Neural crest cell (in vitro differentiated cells): ENCODE measurements around the gene KAT6B. TPM values are rescaled to one million over a fixed set of nuclear protein-coding genes. Genes with fewer than 3 reads are reported as not detected.
"Not testable (repeated sequence)": the region's sequence is repeated elsewhere in the genome, so short reads cannot be mapped to it uniquely, and the experiment has no call there.

Experiments
- DNase-seq: peaks from one replicate; pipeline ENCODE4 v3.0.0; 2021; ENCODE audit warnings: low read depth, mixed read lengths, low spot score
- H3K27ac Mint-ChIP-seq: one replicate; pipeline ENCODE4 v1.8.0; 2021; ENCODE audit warnings: mild to moderate bottlenecking, mixed read lengths; ENCODE audit not compliant: unreplicated experiment
- H3K27me3 Mint-ChIP-seq: 2 replicates; pipeline ENCODE4 v1.8.0; 2021; ENCODE audit warnings: low read depth, mild to moderate bottlenecking, mixed read lengths
- H3K36me3 Mint-ChIP-seq: 2 replicates; pipeline ENCODE4 v1.8.0; 2021; ENCODE audit warnings: low read depth, mild to moderate bottlenecking, mixed read lengths
- H3K4me1 Mint-ChIP-seq: 2 replicates; pipeline ENCODE4 v1.8.0; 2021; ENCODE audit warnings: mixed read lengths
- H3K4me3 Mint-ChIP-seq: one replicate; pipeline ENCODE4 v1.8.0; 2021; ENCODE audit warnings: mild to moderate bottlenecking, mixed read lengths
- H3K9me3 Mint-ChIP-seq: 2 replicates; pipeline ENCODE4 v1.8.0; 2021; ENCODE audit warnings: mixed read lengths
- long read RNA-seq: library from polyadenylated mRNA; unstranded; transcript quantifications from one replicate; pipeline ENCODE4 v2.0.0, GENCODE V29; 2020
- total RNA-seq: library from RNA; stranded (reverse); gene quantifications from 2 replicates; pipeline ENCODE4 v1.2.1, GENCODE V29; 2021
- TF ChIP-seq, protein P1 (sequence below): fragments of 200-600 bp; sonication (generic); conservative IDR thresholded peaks from 2 replicates; pipeline ENCODE4 v1.5.0; 2021; ENCODE audit warnings: antibody characterized with exemption, mild to moderate bottlenecking

KAT6B gene
- 34.2 and 35.0 TPM in 2 replicates for total RNA-seq
- long read RNA-seq, partial matches to known transcripts, result 25 of 43 reads
- long read RNA-seq, other reads (novel, unspliced or antisense), result 14 of 43 reads

DNA sequence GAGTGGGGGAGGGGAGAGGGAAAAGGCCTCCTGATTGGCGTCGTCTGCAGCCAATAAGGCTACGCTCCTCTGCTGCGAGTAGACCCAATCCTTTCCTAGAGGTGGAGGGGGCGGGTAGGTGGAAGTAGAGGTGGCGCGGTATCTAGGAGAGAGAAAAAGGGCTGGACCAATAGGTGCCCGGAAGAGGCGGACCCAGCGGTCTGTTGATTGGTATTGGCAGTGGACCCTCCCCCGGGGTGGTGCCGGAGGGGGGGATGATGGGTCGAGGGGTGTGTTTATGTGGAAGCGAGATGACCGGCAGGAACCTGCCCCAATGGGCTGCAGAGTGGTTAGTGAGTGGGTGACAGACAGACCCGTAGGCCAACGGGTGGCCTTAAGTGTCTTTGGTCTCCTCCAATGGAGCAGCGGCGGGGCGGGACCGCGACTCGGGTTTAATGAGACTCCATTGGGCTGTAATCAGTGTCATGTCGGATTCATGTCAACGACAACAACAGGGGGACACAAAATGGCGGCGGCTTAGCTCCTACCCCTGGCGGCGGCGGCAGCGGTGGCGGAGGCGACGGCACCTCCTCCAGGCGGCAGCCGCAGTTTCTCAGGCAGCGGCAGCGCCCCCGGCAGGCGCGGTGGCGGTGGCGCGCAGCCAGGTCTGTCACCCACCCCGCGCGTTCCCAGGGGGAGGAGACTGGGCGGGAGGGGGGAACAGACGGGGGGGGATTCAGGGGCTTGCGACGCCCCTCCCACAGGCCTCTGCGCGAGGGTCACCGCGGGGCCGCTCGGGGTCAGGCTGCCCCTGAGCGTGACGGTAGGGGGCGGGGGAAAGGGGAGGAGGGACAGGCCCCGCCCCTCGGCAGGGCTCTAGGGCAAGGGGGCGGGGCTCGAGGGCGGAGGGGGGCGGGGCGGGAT lies at the start of gene KAT6B:
KAT6B (plus strand) TSS at position 459 of the 903 bp plus-strand sequence. CDS start 16,258 bp downstream, outside the sequence.
- TF ChIP-seq, protein P1, sequence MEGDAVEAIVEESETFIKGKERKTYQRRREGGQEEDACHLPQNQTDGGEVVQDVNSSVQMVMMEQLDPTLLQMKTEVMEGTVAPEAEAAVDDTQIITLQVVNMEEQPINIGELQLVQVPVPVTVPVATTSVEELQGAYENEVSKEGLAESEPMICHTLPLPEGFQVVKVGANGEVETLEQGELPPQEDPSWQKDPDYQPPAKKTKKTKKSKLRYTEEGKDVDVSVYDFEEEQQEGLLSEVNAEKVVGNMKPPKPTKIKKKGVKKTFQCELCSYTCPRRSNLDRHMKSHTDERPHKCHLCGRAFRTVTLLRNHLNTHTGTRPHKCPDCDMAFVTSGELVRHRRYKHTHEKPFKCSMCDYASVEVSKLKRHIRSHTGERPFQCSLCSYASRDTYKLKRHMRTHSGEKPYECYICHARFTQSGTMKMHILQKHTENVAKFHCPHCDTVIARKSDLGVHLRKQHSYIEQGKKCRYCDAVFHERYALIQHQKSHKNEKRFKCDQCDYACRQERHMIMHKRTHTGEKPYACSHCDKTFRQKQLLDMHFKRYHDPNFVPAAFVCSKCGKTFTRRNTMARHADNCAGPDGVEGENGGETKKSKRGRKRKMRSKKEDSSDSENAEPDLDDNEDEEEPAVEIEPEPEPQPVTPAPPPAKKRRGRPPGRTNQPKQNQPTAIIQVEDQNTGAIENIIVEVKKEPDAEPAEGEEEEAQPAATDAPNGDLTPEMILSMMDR, result peak; percentile 63
- Mint-ChIP-seq H3K4me3 (peak within 1 kb of the TSS; percentile 100), H3K4me1 (peaks cover 50% of the 10 kb centered on the region), H3K27ac (peak within 1 kb of the TSS; percentile 97), H3K9me3 (peaks cover 8% of the 10 kb centered on the region), H3K27me3 (peaks cover 5% of the 10 kb centered on the region), H3K36me3 (peaks cover 12% of the 10 kb centered on the region)
- DNase-seq, result peak; percentile 100

DNA sequence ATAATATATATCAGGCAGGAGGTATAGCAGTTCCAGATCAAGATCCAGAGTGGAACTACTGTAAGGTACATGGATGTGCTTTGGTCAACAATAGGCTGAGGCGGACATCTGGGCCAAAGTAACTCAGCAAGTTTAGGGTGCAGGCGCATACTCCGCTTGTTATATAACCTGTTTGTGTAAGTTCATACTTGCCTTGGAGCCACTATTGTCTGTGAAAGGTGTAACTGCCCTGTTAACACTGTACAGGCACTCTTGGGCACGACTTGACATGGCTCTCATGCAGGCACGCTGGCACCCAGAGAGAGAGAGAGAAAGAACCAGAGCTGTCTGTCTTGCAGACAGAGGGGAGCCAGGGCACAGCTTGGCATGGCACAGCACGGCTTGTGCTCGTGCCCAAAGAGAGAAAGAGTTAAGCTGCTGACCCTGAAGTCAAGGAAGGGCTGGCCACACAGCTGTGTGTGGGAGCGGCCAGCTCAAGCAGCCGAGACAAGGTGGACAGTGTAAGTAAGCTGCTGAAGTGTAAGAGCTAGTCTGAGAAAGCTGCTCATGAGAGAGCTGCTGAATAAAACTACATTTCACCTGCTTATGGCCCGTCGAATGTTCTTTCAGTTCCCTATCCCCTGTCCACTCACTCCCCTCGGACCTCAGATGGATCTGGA lies 47.8 kb upstream of the KAT6B start:
- H3K36me3 Mint-ChIP-seq, result peaks cover 13% of the 10 kb centered on the region
- no peak for DNase-seq
- TF ChIP-seq, protein P1, result no peak
- H3K27me3 Mint-ChIP-seq, result no peaks in the 10 kb centered on the region
- H3K4me1 Mint-ChIP-seq, result no peaks in the 10 kb centered on the region
- peaks cover 20% of the 10 kb centered on the region for H3K9me3 Mint-ChIP-seq
- no peak overlapping the region for H3K4me3 Mint-ChIP-seq
- no peak overlapping the region for H3K27ac Mint-ChIP-seq

DNA sequence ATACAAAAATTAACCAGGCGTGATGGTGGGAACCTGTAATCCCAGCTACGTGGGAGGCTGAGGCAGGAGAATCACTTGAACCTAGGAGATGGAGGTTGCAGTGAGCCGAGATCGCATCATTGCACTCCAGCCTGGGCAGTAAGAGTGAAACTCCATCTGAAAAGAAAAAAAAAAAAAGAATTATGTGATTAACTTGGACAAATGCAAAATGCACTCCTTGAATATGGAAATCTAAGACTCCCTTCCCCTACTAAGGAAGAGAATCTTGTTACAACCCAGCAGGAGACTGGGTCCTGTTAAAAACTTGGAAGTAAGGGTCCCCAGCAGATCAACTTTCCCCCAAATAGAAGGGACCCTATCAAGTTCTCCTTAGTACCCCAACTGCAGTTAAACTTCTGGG lies 44.5 kb upstream of the KAT6B start:
- not testable (repeated sequence) for DNase-seq, H3K4me1 Mint-ChIP-seq, H3K4me3 Mint-ChIP-seq, H3K27me3 Mint-ChIP-seq
- Mint-ChIP-seq H3K27ac (peak overlapping the region; percentile 6), H3K9me3 (peaks cover 12% of the 10 kb centered on the region), H3K36me3 (peaks cover 11% of the 10 kb centered on the region)

DNA sequence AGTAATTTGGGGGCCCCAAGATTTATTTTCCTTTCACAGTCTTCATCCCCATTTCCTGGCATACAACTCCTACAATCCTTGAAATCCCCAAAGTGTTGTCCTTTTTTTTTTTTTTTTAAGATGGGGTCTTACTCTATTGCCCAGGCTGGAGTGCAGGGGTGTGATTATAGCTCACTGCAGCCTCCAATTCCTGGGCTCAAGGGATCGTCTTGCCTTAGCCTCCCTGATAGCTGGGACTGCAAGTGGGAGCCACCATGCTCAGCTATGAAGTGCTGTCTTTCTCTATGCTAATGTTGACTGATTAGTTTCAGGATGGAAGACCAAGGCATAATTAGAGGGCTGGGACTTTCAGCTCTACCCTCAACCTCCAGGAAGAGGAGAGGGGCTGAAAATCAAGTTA lies 41.9 kb upstream of the KAT6B start:
- Mint-ChIP-seq H3K36me3 (no peaks in the 10 kb centered on the region), H3K4me1 (no peaks in the 10 kb centered on the region), H3K27me3 (no peaks in the 10 kb centered on the region), H3K4me3 (no peak overlapping the region), H3K9me3 (no peaks in the 10 kb centered on the region), H3K27ac (no peak overlapping the region)
- DNase-seq, result no peak
- TF ChIP-seq, protein P1, result no peak

DNA sequence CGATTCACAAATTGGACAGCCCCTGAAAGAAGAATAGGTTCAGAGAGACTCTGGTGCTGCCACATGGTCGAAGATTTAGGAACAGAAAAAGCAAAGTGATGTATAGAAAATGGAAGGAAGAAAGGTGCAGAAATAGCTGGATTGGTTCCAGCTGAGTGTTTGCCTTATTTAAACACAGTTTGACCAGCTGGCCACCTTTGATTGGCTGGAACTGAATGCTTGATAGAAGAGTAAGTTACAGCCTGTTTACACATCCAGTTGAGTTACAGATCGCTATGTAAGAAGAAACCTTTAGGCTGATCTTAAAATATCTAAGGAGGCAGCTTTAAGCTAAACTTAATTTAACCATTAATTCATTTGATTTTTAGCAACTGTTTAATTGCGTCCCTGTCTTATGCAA lies 40.3 kb upstream of the KAT6B start:
- no peaks in the 10 kb centered on the region for H3K9me3 Mint-ChIP-seq
- DNase-seq, result no peak
- no peaks in the 10 kb centered on the region for H3K4me1 Mint-ChIP-seq
- no peaks in the 10 kb centered on the region for H3K27me3 Mint-ChIP-seq
- no peak overlapping the region for H3K27ac Mint-ChIP-seq
- H3K4me3 Mint-ChIP-seq, result no peak overlapping the region
- no peaks in the 10 kb centered on the region for H3K36me3 Mint-ChIP-seq
- TF ChIP-seq, protein P1, result no peak
